Ascending aorta (tissue), 2 donors: Measurements from ENCODE around the gene CCM2. TPM values are rescaled to one million over a fixed set of nuclear protein-coding genes. Genes with fewer than 3 reads are reported as not detected.
"Not testable (repeated sequence)": the region's sequence is repeated elsewhere in the genome, so short reads cannot be mapped to it uniquely, and the experiment has no call there.

Experiments used
- DNase-seq, 2 donors: peaks; one replicate each; pipeline ENCODE4 v3.0.0-alpha.2; 2019; ENCODE audit warnings: low spot score in 2 of 2
- H3K27ac ChIP-seq, 2 donors: fragments of 200-600 bp; sonication (generic); one replicate each; pipeline ENCODE4 v1.5.1; 2016 to 2017; ENCODE audit warnings: mild to moderate bottlenecking in 1 of 2
- H3K27me3 ChIP-seq: fragments of 200-600 bp; sonication (generic); one replicate; pipeline ENCODE4 v1.5.1; 2017
- H3K36me3 ChIP-seq, 2 donors: fragments of 200-600 bp; sonication (generic); one replicate each; pipeline ENCODE4 v1.5.1; 2016
- H3K4me1 ChIP-seq, 2 donors: fragments of 200-600 bp; sonication (generic); one replicate each; pipeline ENCODE4 v1.5.1; 2016 to 2017; ENCODE audit warnings: mild to moderate bottlenecking in 1 of 2
- H3K4me3 ChIP-seq, 2 donors: fragments of 200-600 bp; sonication (generic); one replicate each; pipeline ENCODE4 v1.5.1; 2016 to 2017; ENCODE audit warnings: mild to moderate bottlenecking in 1 of 2
- H3K9me3 ChIP-seq, 2 donors: fragments of 200-600 bp; sonication (generic); one replicate each; pipeline ENCODE4 v1.5.1; 2016
- CTCF ChIP-seq, 3 experiments: fragments of 200-600 bp in 2 of 3; fragments of 450-650 bp in 1 of 3; sonication (generic) in 2 of 3; IDR thresholded peaks; one replicate each; pipeline ENCODE4 v1.5.1; 2016 to 2019; ENCODE audit warnings: antibody characterized with exemption in 3 of 3, mild to moderate bottlenecking in 1 of 3, moderate library complexity in 1 of 3
- intact Hi-C: fragments of 100-400 bp; cut with DNase I; formaldehyde crosslinking; loops from one replicate; pipeline ENCODE4 v1.15.1; 2023
- total RNA-seq: library from RNA; depleted of rRNA; stranded (reverse); fragments of >200 nt; gene quantifications from one replicate; pipeline ENCODE4 v1.1.0, GENCODE V29; 2016

CCM2 gene
- total RNA-seq, 1 donor from 2014 or later, result 61.5 TPM

DNA sequence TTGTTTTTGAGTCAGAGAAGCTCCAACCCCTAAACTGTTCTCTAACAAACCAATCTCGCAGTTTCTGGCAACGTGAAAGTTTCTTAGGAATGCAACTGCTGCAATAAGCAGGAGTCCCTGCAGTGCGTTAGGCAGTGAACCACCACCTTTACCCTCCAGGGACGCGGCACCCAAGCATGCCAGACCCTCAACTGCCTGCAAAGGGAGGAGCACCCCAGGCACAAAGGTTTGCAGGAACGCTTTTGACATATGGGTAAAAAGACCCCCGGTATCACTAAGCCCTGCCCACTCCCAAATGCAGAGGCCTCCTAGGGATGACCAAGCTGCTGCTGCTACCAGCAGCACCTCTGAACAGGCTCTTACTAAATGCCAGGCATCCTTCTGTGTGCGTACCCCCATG lies 106.8 kb downstream of the CCM2 start:
- no peaks in the 10 kb centered on the region for H3K27me3 ChIP-seq
- peaks cover 70 to 72% of the 10 kb centered on the region in 2 donors for H3K36me3 ChIP-seq
- no peak overlapping the region for H3K4me3 ChIP-seq
- peaks cover 0 to 11% of the 10 kb centered on the region in 2 donors for H3K4me1 ChIP-seq
- no peak overlapping the region for H3K27ac ChIP-seq
- no peaks in the 10 kb centered on the region for H3K9me3 ChIP-seq
- no peak for DNase-seq
- intact Hi-C loops, result no loop called here
- no peak for TF ChIP-seq CTCF (IDR thresholded peaks at IDR 0.05)

GRCh38 chr7:45107356-45107755 lies 107.4 kb downstream of the CCM2 start:
- DNase-seq, result no peak
- H3K27me3 ChIP-seq, result no peaks in the 10 kb centered on the region
- H3K9me3 ChIP-seq, result no peaks in the 10 kb centered on the region
- H3K36me3 ChIP-seq, result peaks cover 64 to 67% of the 10 kb centered on the region in 2 donors
- TF ChIP-seq CTCF (IDR thresholded peaks at IDR 0.05), result no peak
- H3K4me3 ChIP-seq, result no peak overlapping the region
- intact Hi-C loops, result no loop called here
- H3K4me1 ChIP-seq, result peaks cover 0 to 14% of the 10 kb centered on the region in 2 donors
- no peak overlapping the region for H3K27ac ChIP-seq

GRCh38 chr7:45108863-45109262 lies 108.9 kb downstream of the CCM2 start:
- peaks cover 49 to 52% of the 10 kb centered on the region in 2 donors for H3K36me3 ChIP-seq
- intact Hi-C loops, result no loop called here
- H3K4me3 ChIP-seq, result no peak overlapping the region
- H3K4me1 ChIP-seq, result peaks cover 0 to 15% of the 10 kb centered on the region in 2 donors
- no peak for TF ChIP-seq CTCF (IDR thresholded peaks at IDR 0.05)
- H3K27ac ChIP-seq, result no peak overlapping the region
- H3K27me3 ChIP-seq, result no peaks in the 10 kb centered on the region
- H3K9me3 ChIP-seq, result no peaks in the 10 kb centered on the region
- DNase-seq, result no peak

- Histone ChIP-seq H3K4me3 (peak within 1 kb of the TSS; percentile 82 to 85), H3K36me3 (peaks cover 23 to 25% of the 10 kb centered on the region in 2 donors), H3K27ac (peak within 1 kb of the TSS; percentile 89 to 95), H3K4me1 (peaks cover 0 to 15% of the 10 kb centered on the region in 2 donors), H3K9me3 (no peaks in the 10 kb centered on the region), H3K27me3 (no peaks in the 10 kb centered on the region)
- peak in 2 of 3 experiments; percentile 35 to 48 for TF ChIP-seq CTCF (IDR thresholded peaks at IDR 0.05)
- peak; percentile 68 to 96 for DNase-seq
- intact Hi-C loops, result loop anchor here (1.0 to 10.0 kb wide), 6 partner anchors 22 to 537 kb away; partner anchors contain the start of genes CCM2, DDX56, OGDH and PURB
Observed at GRCh38 chr7:45111298-45112223, 111.6 kb downstream of the CCM2 start, which contains the start of gene TBRG4. TSS of gene TBRG4 (minus strand) at chr7:45111697. CDS start at chr7:45109237, 2,460 bp downstream.

DNA sequence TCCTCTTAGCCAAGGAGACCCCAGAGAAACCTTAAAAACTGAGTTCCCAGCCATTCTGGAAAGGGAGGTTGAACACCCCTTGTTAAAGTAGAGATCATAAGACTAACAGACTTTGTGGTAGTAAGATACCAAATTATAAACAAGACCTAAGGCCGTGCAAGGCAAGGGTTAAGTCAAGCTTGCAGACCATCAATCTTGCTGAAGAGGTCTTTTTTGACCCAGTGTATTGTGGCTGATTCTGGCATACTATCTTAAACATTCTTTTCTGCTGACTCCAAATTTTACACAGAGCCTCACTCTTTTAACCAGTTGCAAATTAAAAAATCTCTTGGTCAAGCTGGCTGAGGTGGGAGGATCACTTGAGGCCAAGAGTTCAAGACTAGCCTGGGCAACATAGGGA lies 112.6 kb downstream of the CCM2 start:
- Histone ChIP-seq H3K4me3 (peak overlapping the region in 1 of 2 donors; percentile 85), H3K36me3 (peaks cover 14 to 16% of the 10 kb centered on the region in 2 donors), H3K4me1 (peaks cover 0 to 15% of the 10 kb centered on the region in 2 donors), H3K9me3 (no peaks in the 10 kb centered on the region), H3K27me3 (no peaks in the 10 kb centered on the region), H3K27ac (peak overlapping the region; percentile 89 to 95)
- TF ChIP-seq CTCF (IDR thresholded peaks at IDR 0.05), result no peak
- intact Hi-C loops, result loop anchor here (1.0 to 10.0 kb wide), 2 partner anchors 506 to 538 kb away; partner anchors contain the start of genes DDX56 and OGDH
- no peak for DNase-seq

DNA sequence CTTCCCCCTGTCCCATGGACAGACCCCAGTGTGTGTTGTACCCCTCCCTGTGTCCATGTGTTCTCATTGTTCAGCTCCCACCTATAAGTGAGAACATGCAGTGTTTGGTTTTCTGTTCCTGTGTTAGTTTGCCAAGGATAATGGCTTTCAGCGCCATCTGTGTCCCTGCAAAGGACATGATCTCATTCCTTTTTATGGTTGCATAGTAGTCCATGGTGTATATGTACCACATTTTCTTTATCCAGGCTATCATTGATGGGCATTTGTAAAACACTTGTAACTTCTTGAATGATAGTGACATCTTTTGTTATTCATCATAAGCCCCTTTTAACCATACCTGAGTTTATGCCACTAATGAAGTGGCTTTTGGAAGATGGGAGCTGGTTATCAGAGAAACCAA lies 114.3 kb downstream of the CCM2 start:
- not testable (repeated sequence) for H3K4me3 ChIP-seq, H3K27ac ChIP-seq, H3K36me3 ChIP-seq, H3K27me3 ChIP-seq, DNase-seq, H3K9me3 ChIP-seq
- H3K4me1 ChIP-seq, result peaks cover 0 to 11% of the 10 kb centered on the region in 2 donors
- intact Hi-C loops, result loop anchor here (10.0 kb wide), 1 partner anchor 539 kb away; the partner anchor contains the start of gene DDX56
